Fibroblast of the aortic adventitia (primary cell): Measurements from ENCODE around the gene PRRT2. TPM values are rescaled to one million over a fixed set of nuclear protein-coding genes. Genes with fewer than 3 reads are reported as not detected.
"Not testable (repeated sequence)": the region's sequence is repeated elsewhere in the genome, so short reads cannot be mapped to it uniquely, and the experiment has no call there.

Experiments used
- DNase-seq: peaks from one replicate; pipeline ENCODE4 v3.0.0-alpha.2; 2010; ENCODE audit warnings: low read depth
- H3K4me3 ChIP-seq: 2 replicates; pipeline ENCODE4 v1.5.1; 2011; ENCODE audit warnings: low read depth, mild to moderate bottlenecking, control low read depth, low read length, moderate library complexity
- total RNA-seq: library from RNA; depleted of rRNA; stranded (reverse); fragments of >200 nt; gene quantifications from 2 replicates; pipeline ENCODE4 v1.2.3, GENCODE V29; 2012; ENCODE audit warnings: low replicate concordance
- TF ChIP-seq, protein P1 (sequence below): IDR thresholded peaks from 2 replicates; pipeline ENCODE4 v1.5.1; 2011; ENCODE audit warnings: mild to moderate bottlenecking, low read length, control low read depth, inconsistent platforms; ENCODE audit not compliant: insufficient read depth

Gene PRRT2
- total RNA-seq, 1 donor = 7.7 TPM

DNA sequence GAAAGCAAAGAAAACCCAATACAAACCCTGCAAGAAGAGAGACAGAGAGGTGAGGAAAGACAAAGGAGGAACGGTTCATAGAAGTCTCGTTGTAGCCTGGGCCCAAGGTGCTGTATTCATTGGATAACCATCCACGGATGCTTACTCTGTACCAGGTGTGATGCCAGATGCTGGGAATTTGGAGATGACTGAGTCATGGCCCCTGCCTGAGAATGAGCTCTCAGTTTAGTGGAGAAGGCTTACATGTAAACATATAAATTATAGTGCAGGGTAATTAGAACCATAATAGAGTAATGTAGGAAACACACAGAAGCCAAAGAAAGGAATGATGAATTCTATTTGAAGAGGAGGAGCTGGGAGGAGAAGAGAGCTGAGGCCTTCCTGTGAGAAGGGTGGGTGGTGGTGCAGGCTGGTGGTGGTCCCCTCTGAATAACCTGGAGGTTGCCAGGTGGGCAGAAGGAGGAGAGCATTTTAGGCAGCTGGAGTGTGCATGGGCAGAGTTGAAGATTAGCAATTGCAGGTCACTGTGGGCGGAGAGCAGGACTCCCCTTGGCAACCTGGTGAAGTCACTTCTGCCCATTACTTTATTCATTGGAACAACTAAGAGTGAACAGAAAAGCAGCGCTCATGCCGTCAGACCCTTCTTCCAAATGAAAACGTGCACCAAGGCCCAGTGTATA, 41.6 kb upstream of the PRRT2 start:
- no peak overlapping the region for H3K4me3 ChIP-seq
- TF ChIP-seq, protein P1, sequence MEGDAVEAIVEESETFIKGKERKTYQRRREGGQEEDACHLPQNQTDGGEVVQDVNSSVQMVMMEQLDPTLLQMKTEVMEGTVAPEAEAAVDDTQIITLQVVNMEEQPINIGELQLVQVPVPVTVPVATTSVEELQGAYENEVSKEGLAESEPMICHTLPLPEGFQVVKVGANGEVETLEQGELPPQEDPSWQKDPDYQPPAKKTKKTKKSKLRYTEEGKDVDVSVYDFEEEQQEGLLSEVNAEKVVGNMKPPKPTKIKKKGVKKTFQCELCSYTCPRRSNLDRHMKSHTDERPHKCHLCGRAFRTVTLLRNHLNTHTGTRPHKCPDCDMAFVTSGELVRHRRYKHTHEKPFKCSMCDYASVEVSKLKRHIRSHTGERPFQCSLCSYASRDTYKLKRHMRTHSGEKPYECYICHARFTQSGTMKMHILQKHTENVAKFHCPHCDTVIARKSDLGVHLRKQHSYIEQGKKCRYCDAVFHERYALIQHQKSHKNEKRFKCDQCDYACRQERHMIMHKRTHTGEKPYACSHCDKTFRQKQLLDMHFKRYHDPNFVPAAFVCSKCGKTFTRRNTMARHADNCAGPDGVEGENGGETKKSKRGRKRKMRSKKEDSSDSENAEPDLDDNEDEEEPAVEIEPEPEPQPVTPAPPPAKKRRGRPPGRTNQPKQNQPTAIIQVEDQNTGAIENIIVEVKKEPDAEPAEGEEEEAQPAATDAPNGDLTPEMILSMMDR = no peak
- DNase-seq = no peak

DNA sequence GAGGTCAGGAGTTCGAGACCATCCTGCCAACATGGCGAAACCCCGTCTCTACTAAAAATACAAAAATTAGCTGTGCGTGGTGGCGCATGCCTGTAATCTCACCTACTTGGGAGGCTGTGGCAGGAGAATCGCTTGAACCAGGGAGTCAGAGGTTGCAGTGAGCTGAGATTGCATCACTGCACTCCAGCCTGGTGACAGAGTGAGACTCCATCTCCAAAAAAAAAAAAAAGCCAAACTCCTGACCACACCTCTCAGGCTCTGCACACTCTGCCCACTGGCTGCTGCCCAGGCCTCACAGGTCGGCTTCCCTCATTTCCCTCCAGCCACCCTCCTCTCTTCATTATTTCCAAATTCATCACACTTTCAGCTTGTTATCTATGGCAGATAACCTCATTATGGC, 39.7 kb upstream of the PRRT2 start:
- not testable (repeated sequence) for H3K4me3 ChIP-seq
- peak; percentile 56 for DNase-seq

DNA sequence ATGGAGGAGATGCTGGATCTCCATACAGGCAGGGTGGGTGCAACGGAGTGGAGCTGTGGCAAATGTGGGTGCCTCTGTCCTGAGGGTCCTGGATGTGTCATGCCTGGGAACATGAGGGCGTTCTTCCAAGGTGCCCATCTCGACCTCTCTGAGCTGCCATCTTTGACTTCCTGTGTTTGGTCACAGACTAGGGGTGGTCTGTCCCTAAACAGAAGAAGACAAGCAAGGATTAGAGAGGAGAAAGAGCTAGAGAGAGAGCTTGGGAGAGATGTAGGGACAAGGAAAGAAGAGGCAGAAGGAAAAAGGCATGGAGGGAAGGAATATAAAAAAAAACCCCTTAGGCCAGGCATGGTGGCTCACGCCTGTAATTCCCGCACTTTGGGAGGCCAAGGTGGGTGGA, 37.3 kb upstream of the PRRT2 start:
- no peak for DNase-seq
- no peak overlapping the region for H3K4me3 ChIP-seq
- TF ChIP-seq, protein P1 = no peak

DNA sequence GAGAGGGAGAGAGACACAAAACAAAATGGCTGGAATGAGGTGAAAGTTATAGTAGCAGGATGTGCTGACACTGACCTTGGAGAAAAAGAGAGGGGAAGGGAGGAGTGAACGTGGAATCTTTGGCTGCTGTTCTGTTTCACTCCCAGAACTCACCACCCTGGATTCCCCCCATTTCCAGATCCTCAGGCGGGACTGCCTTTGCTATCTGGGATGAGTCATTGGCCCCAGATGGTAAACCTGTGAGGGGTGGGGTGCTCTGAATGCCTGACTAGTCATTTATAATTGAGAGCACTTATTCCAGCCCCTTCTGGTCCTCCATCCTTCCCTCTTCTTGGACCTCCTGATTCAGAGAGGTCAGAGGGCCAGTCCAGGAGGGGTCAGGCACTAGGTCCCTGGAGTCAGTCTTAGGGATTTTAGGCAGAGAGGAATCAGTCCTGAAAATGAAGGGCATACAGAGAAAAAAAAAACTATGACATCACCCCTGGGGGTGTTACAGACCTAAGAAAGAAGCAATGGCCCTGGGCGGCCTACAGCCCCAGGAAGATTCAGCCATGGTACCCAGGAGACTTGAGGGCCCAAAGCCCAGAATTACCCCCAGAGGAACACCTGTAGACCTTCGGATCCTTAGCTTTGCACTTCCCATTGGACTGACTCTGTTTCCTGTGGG, 36.1 kb upstream of the PRRT2 start:
- H3K4me3 ChIP-seq = no peak overlapping the region
- TF ChIP-seq, protein P1 = no peak
- peak; percentile 77 for DNase-seq

DNA sequence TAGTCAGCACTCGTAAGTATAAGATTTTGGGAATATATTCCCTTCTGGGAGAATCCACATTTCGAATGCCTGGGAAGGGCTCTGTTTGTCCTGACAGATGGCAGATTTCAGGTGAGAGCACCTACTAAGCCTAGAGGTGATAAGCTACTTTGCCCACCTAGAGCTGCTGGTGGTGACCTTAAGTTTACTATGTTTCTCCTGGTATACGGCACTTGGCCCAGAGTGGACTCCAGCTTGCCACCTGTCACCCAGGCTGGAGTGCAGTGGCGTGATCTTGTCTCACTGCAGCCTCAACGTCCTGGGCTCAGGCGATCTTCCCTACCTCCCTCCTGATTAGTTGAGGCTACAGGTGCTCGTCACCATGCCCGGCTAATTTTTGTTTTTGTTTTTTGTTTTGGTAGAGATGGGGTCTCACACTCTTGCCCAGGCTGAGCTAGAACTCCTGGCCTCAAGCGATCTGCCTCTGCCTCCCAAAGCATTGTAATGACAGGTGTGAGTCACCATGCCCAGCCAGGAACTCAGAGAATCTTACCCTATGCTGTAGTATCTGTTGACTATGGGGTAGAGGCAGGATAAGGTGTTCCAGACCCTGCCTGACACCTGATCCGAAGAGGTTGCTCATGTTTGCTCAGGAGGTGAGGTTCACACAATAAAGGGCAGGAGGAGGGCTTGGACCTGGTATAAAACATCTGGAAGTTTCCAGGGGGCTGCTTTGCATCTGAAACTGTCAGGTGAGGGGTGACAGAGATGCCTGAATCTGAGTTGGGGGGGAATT, 34.2 kb upstream of the PRRT2 start, which contains the start of gene ZG16:
Gene ZG16, plus strand, starts transcription at position 681 of the 775 bp plus-strand sequence. CDS start 1,011 bp downstream, outside the sequence.
- DNase-seq = no peak
- TF ChIP-seq, protein P1 = no peak
- H3K4me3 ChIP-seq = no peak within 1 kb of the TSS

DNA sequence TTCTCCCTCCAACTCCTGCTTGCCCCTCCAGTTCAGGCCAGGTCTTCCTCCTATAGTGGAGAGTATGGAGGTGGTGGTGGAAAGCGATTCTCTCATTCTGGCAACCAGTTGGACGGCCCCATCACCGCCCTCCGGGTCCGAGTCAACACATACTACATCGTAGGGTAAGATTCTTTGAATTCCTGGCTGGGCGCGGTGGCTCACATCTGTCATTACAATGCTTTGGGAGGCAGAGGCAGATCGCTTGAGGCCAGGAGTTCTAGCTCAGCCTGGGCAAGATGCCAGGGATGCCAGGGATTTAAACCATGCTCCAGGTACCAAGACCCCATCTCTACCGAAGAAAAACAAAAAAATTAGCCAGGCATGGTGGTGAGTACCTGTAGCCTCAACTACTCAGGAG, 32.5 kb upstream of the PRRT2 start:
- TF ChIP-seq, protein P1 = no peak
- H3K4me3 ChIP-seq = no peak overlapping the region
- peak; percentile 27 for DNase-seq

DNA sequence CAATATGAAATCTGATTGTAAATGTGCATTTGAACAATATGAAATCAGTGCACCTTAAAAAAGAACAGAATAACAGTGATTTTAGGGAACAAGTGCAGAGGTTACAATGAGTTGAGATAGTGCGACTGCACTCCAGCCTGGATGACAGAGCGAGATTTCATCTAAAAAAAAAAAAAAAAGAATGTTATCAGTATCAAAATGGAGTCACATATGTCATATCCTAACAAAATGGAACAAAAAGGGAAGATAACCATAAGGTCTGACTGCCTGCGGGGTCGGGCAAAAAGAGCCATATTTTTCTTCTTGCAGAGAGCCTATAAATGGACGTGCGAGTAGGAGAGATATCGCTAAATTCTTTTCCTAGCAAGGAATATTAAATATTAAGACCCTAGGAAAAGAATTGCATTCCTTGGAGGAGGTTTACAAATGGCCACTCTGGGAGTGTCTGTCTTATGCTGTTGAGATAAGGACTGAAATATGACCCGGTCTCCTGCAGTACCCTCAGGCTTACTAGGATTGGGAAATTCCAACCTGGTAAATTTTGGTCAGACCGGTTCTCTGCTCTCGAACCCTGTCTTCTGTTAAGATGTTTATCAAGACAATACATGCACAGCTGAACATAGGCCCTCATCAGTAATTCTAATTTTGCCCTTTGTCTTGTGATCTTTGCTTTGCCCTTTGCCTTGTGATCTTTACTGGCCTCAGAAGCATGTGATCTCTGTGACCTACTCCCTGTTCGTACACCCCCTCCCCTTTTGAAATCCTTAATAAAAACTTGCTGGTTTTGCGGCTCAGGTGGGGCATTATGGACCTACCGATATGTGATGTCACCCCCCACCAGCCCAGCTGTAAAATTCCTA, 28.7 kb upstream of the PRRT2 start:
- H3K4me3 ChIP-seq, DNase-seq: not testable (repeated sequence)
